IPS-15b (cell line): Measurements from ENCODE around the gene FOS.

Experiments used
- H3K27me3 ChIP-seq: one replicate; pipeline ENCODE4 v1.6.1; 2013; ENCODE audit warnings: low read length; ENCODE audit not compliant: control insufficient read depth, insufficient read depth
- H3K36me3 ChIP-seq: one replicate; pipeline ENCODE4 v1.6.1; 2013; ENCODE audit warnings: low read length; ENCODE audit not compliant: control insufficient read depth, insufficient read depth
- H3K4me1 ChIP-seq: one replicate; pipeline ENCODE4 v1.6.1; 2013; ENCODE audit warnings: mild to moderate bottlenecking, low read length; ENCODE audit not compliant: control insufficient read depth, insufficient read depth
- H3K4me3 ChIP-seq: one replicate; pipeline ENCODE4 v1.5.1; 2013; ENCODE audit warnings: low read depth, low read length
- H3K9ac ChIP-seq: one replicate; pipeline ENCODE4 v1.6.1; 2013; ENCODE audit warnings: low read depth, mild to moderate bottlenecking, low read length
- H3K9me3 ChIP-seq: one replicate; pipeline ENCODE4 v1.6.1; 2013; ENCODE audit warnings: mild to moderate bottlenecking, low read length; ENCODE audit not compliant: control insufficient read depth, insufficient read depth

The FOS gene

GRCh38 chr14:75240781-75241180 lies 37.8 kb upstream of the FOS start:
- H3K36me3 ChIP-seq = no peaks in the 10 kb centered on the region
- no peak overlapping the region for H3K9ac ChIP-seq
- no peak overlapping the region for H3K4me3 ChIP-seq
- H3K9me3 ChIP-seq = no peaks in the 10 kb centered on the region
- no peaks in the 10 kb centered on the region for H3K27me3 ChIP-seq
- peaks cover 2% of the 10 kb centered on the region for H3K4me1 ChIP-seq

- no peaks in the 10 kb centered on the region for H3K27me3 ChIP-seq
- no peaks in the 10 kb centered on the region for H3K36me3 ChIP-seq
- no peak overlapping the region for H3K9ac ChIP-seq
- H3K4me3 ChIP-seq = no peak overlapping the region
- no peaks in the 10 kb centered on the region for H3K9me3 ChIP-seq
- H3K4me1 ChIP-seq = no peaks in the 10 kb centered on the region
These were observed 35.9 kb upstream of the FOS start for GRCh38 chr14:75242546-75243273.

GRCh38 chr14:75244121-75244520 lies 34.5 kb upstream of the FOS start:
- no peaks in the 10 kb centered on the region for H3K4me1 ChIP-seq
- H3K4me3 ChIP-seq = no peak overlapping the region
- H3K36me3 ChIP-seq = no peaks in the 10 kb centered on the region
- H3K27me3 ChIP-seq = no peaks in the 10 kb centered on the region
- H3K9ac ChIP-seq = no peak overlapping the region
- H3K9me3 ChIP-seq = no peaks in the 10 kb centered on the region

GRCh38 chr14:75246546-75247285 lies 31.9 kb upstream of the FOS start:
- Histone ChIP-seq H3K9ac (no peak overlapping the region), H3K9me3 (no peaks in the 10 kb centered on the region), H3K36me3 (no peaks in the 10 kb centered on the region), H3K4me1 (peaks cover 3% of the 10 kb centered on the region), H3K27me3 (no peaks in the 10 kb centered on the region), H3K4me3 (no peak overlapping the region)

GRCh38 chr14:75247286-75247922 lies 31.2 kb upstream of the FOS start:
- Histone ChIP-seq H3K9ac (no peak overlapping the region), H3K4me1 (peaks cover 3% of the 10 kb centered on the region), H3K4me3 (no peak overlapping the region), H3K27me3 (no peaks in the 10 kb centered on the region), H3K9me3 (no peaks in the 10 kb centered on the region), H3K36me3 (no peaks in the 10 kb centered on the region)

- no peaks in the 10 kb centered on the region for H3K36me3 ChIP-seq
- H3K4me3 ChIP-seq = no peak overlapping the region
- no peaks in the 10 kb centered on the region for H3K9me3 ChIP-seq
- no peaks in the 10 kb centered on the region for H3K27me3 ChIP-seq
- H3K4me1 ChIP-seq = peaks cover 3% of the 10 kb centered on the region
- no peak overlapping the region for H3K9ac ChIP-seq
These were observed 30.7 kb upstream of the FOS start for GRCh38 chr14:75247939-75248338.

- H3K9me3 ChIP-seq = no peaks in the 10 kb centered on the region
- no peak overlapping the region for H3K4me3 ChIP-seq
- no peak overlapping the region for H3K9ac ChIP-seq
These were observed 29.2 kb upstream of the FOS start for GRCh38 chr14:75249251-75249957.

GRCh38 chr14:75249958-75250336 lies 28.7 kb upstream of the FOS start:
- no peak overlapping the region for H3K9ac ChIP-seq
- H3K27me3 ChIP-seq = no peaks in the 10 kb centered on the region
- no peaks in the 10 kb centered on the region for H3K36me3 ChIP-seq
- H3K4me1 ChIP-seq = peaks cover 3% of the 10 kb centered on the region
- H3K4me3 ChIP-seq = no peak overlapping the region
- H3K9me3 ChIP-seq = no peaks in the 10 kb centered on the region

More at GRCh38 chr14:75249251-75249957, 29.2 kb upstream of the FOS start:
- H3K4me1 ChIP-seq = peaks cover 3% of the 10 kb centered on the region
- H3K36me3 ChIP-seq = no peaks in the 10 kb centered on the region
- no peaks in the 10 kb centered on the region for H3K27me3 ChIP-seq

GRCh38 chr14:75250800-75251199 lies 27.8 kb upstream of the FOS start:
- Histone ChIP-seq H3K4me1 (peaks cover 3% of the 10 kb centered on the region), H3K9ac (no peak overlapping the region), H3K9me3 (no peaks in the 10 kb centered on the region), H3K4me3 (no peak overlapping the region), H3K36me3 (no peaks in the 10 kb centered on the region), H3K27me3 (no peaks in the 10 kb centered on the region)

- H3K36me3 ChIP-seq = no peaks in the 10 kb centered on the region
- H3K9me3 ChIP-seq = no peaks in the 10 kb centered on the region
- H3K27me3 ChIP-seq = no peaks in the 10 kb centered on the region
- no peak overlapping the region for H3K4me3 ChIP-seq
- no peak overlapping the region for H3K9ac ChIP-seq
- H3K4me1 ChIP-seq = peaks cover 3% of the 10 kb centered on the region
These were observed 26.3 kb upstream of the FOS start for GRCh38 chr14:75252254-75252837.

- no peaks in the 10 kb centered on the region for H3K9me3 ChIP-seq
- H3K27me3 ChIP-seq = no peaks in the 10 kb centered on the region
- H3K9ac ChIP-seq = no peak overlapping the region
These were observed 24.2 kb upstream of the FOS start for GRCh38 chr14:75254381-75254822.

More at GRCh38 chr14:75254381-75254822, 24.2 kb upstream of the FOS start:
- Histone ChIP-seq H3K36me3 (no peaks in the 10 kb centered on the region), H3K4me3 (no peak overlapping the region), H3K4me1 (peaks cover 3% of the 10 kb centered on the region)
